ENCODE measurements around the gene CLEC7A.

Gene CLEC7A

DNA sequence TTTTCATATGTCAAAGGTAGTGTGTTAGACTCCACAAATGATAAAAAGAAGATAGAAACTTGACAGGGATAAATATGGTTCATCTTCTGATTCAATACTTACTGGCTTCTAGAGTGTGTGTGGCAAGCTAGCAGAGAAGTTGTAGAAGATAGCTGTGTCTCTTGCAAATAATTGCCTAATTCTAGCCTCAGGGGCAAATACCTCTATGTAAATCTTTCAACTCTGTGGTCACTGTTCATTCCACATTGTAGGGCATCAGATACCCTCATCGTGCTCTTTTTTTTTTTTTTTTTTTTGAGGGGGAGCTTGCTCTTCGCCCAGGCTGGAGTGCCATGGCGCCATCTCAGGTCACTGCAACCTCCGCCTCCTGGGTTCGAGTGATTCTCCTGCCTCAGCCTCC is 40.2 kb upstream of the CLEC7A start:
- TF ChIP-seq, protein P1, sequence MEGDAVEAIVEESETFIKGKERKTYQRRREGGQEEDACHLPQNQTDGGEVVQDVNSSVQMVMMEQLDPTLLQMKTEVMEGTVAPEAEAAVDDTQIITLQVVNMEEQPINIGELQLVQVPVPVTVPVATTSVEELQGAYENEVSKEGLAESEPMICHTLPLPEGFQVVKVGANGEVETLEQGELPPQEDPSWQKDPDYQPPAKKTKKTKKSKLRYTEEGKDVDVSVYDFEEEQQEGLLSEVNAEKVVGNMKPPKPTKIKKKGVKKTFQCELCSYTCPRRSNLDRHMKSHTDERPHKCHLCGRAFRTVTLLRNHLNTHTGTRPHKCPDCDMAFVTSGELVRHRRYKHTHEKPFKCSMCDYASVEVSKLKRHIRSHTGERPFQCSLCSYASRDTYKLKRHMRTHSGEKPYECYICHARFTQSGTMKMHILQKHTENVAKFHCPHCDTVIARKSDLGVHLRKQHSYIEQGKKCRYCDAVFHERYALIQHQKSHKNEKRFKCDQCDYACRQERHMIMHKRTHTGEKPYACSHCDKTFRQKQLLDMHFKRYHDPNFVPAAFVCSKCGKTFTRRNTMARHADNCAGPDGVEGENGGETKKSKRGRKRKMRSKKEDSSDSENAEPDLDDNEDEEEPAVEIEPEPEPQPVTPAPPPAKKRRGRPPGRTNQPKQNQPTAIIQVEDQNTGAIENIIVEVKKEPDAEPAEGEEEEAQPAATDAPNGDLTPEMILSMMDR (IDR thresholded peaks at IDR 0.05; ENCODE audit: borderline replicate concordance, insufficient read depth, low read depth, low read length), result no peak

DNA sequence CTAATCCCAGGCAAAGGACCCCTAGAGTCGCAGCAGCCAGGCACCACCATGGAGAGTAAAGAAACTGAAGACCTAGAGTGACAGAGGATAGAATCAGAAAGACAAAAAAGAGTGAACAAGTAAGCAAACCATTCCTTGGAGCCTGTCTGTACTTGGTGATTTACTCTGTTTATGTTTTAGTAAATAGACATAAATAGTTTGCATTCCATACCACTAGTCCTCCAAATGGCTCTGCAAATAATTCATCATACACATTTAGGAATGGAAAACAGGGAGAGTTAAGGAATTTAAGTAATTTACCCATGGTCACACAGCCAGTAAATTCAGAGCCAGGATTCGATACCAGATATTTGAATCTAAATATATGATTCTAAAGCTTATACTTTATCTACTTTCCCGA is 39.1 kb upstream of the CLEC7A start:
- TF ChIP-seq, protein P1 (IDR thresholded peaks at IDR 0.05; ENCODE audit: borderline replicate concordance, insufficient read depth, low read depth, low read length), result no peak

More for the DNA sequence above, 40.2 kb upstream of the CLEC7A start:
- H3K4me3 ChIP-seq (ENCODE audit: low read depth, low read length), result no peak overlapping the region

DNA sequence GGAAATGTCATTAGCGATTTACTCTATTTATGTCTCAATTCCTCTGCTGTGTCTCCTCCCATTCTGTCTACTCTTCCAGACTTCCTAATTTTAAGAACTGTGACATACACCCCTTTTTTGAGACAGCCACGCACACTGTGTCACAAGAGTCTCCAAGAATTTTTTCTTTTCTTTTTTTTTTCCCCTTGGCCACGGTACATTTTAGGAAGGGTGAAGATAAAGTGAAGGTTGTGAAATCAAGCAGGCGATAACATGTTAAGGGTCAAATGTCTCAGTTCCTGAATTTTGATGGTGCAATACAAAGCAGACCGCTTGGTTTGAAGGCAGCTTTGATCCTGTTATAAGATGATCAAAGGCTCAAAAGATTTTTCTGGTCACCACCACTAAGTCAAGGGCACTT is 37.6 kb upstream of the CLEC7A start:
- H3K4me3 ChIP-seq (ENCODE audit: low read depth, low read length), result no peak overlapping the region
- TF ChIP-seq, protein P1 (IDR thresholded peaks at IDR 0.05; ENCODE audit: borderline replicate concordance, insufficient read depth, low read depth, low read length), result no peak

More for the DNA sequence above, 39.1 kb upstream of the CLEC7A start:
- no peak overlapping the region for H3K4me3 ChIP-seq (ENCODE audit: low read depth, low read length)

DNA sequence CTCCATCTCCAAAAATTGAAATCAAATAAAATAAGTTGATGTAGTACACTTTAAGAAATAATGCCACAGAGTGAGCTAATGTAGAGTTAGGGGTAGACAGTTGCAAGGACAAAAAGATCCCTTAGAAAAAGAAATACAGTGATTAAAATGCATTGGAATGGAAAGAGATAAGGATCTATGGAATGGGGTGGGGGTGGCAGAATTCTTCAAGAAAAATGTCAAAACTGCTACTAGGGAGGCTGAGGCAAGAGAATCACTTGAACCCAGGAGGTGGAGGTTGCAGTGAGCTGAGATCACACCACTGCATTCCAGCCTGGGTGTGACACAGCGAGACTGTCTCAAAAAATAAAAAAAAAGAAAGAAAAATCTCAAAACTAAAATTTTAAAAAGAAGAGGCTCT is 35.4 kb upstream of the CLEC7A start:
- H3K4me3 ChIP-seq (ENCODE audit: low read depth, low read length), result no peak overlapping the region
- TF ChIP-seq, protein P1 (IDR thresholded peaks at IDR 0.05; ENCODE audit: borderline replicate concordance, insufficient read depth, low read depth, low read length), result no peak

DNA sequence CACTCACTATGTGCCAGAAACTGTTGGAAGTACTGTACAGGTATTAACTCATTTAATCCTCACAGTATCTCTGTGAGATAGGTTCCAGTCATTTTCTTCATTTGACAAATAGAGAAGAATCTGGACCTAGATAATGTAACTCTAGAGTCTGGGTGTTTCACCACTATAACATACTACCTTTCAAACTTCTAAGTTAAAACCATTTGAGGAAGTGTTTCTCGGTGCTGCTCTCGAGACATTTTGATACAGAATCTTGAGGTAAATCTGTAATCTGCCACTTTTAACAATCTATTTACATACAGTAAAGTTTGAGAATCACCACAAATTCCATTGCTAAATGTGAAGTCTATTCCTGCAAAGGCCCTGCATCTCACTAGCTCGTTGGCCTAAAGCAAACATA is 33.1 kb upstream of the CLEC7A start:
- TF ChIP-seq, protein P1 (IDR thresholded peaks at IDR 0.05; ENCODE audit: borderline replicate concordance, insufficient read depth, low read depth, low read length), result no peak
- H3K4me3 ChIP-seq (ENCODE audit: low read depth, low read length), result no peak overlapping the region

DNA sequence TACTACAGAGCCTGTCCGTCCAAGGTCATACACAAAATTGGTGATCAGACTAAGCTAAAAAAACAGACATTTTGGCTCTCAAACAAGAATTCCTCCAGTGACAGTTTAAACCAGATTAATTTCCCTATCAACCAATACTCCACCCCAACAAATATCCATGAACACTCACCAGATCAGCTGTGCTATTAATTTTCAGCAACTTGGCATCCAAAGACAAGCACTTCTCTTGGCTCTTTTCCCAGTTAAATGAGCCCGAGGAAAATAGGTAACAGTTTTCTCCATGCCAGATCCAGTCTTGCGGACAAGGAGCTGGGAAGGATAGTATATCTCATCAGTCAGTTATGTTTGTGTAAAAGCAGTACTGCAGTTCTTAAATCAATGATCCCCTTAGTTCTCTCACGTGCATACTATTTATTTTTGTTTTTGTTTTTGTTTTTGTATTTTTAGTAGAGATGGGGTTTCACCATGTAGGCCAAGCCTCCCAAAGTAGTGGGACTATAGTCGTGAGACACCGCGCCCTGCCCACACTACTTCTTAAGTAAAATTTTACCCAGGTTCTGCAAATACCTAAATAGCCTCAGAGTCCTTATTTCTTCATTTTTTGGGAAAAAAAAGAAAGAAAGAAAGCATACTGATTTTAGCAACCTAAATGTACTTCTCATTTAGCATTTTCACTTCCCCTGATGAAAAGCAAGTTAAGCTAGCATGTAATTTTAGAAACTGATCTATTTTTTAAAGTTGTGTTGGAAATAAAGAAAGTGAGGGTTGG is 30.8 kb upstream of the CLEC7A start:
- TF ChIP-seq, protein P1 (IDR thresholded peaks at IDR 0.05; ENCODE audit: borderline replicate concordance, insufficient read depth, low read depth, low read length), result no peak
- no peak overlapping the region for H3K4me3 ChIP-seq (ENCODE audit: low read depth, low read length)

DNA sequence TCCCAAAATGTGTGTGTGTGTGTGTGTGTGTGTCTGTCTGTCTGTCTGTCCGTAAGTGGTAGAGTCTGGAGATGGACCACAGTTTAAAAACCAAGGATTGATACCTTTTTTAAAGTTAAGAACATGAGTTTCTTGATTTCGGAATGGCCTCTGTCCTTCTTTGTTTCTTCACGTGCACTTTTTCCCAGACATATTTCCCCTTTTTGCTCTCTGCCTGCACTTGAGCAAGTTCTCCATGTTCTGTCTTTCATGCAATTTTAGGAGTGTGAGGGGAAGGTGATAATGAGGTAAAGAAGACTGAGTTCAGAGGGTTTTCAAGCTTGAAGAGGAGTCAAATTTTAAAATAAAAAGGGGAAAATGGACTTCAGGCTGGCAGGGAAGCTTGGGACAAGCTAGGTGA is 29.3 kb upstream of the CLEC7A start:
- no peak overlapping the region for H3K4me3 ChIP-seq (ENCODE audit: low read depth, low read length)
- TF ChIP-seq, protein P1 (IDR thresholded peaks at IDR 0.05; ENCODE audit: borderline replicate concordance, insufficient read depth, low read depth, low read length), result no peak

Measured in GM12875 (cell line).